GM12891 (cell line): Measurements from ENCODE around the gene ASCC2.

ENCODE experiments used
- PAX5 ChIP-seq: IDR thresholded peaks from 2 replicates; pipeline ENCODE4 v1.6.1; 2011; ENCODE audit warnings: low read length, moderate library complexity, mild to moderate bottlenecking; ENCODE audit not compliant: insufficient read depth, severe bottlenecking
- POLR2A ChIP-seq: IDR thresholded peaks from 2 replicates; pipeline ENCODE4 v1.6.1; 2011; ENCODE audit warnings: low read depth, low read length, control low read depth
- POLR2AphosphoS5 ChIP-seq: IDR thresholded peaks from 2 replicates; pipeline ENCODE4 v1.6.1; 2011; ENCODE audit warnings: low read depth, low read length, control low read depth
- SPI1 ChIP-seq: IDR thresholded peaks from 2 replicates; pipeline ENCODE4 v1.6.1; 2011; ENCODE audit warnings: low read depth, low read length, control low read depth
- TAF1 ChIP-seq: IDR thresholded peaks from 2 replicates; pipeline ENCODE4 v1.6.1; 2011; ENCODE audit warnings: low read depth, low read length, control low read depth

- TF ChIP-seq POLR2A, result no peak
- no peak for TF ChIP-seq POLR2AphosphoS5
- TF ChIP-seq TAF1, result no peak
- no peak for TF ChIP-seq PAX5
- TF ChIP-seq SPI1, result no peak
Observed at GRCh38 chr22:29799217-29799680, 38.8 kb downstream of the ASCC2 start.
